KBM-7 (cell line): ENCODE results near the gene ITPR2.
"Not testable (repeated sequence)": the region's sequence is repeated elsewhere in the genome, so short reads cannot be mapped to it uniquely, and the experiment has no call there.

ENCODE experiments used
- DNase-seq: peaks from one replicate; pipeline ENCODE4 v3.0.0-alpha.2; 2015
- in situ Hi-C: fragments of 300-500 bp; cut with MboI; formaldehyde crosslinking; loops from 2 replicates; pipeline ENCODE4 v1.14.3; 2020; ENCODE audit warnings: low sequenced_read_pairs, low pct_unique_long_range_greater_than_20kb, mixed read lengths

The ITPR2 gene

GRCh38 chr12:26467351-26467750, 365.6 kb downstream of the ITPR2 start:
- DNase-seq, result no peak
- in situ Hi-C loops, result no loop called here

- in situ Hi-C loops, result no loop called here
- no peak for DNase-seq
Measured at GRCh38 chr12:26466726-26467125, 366.3 kb downstream of the ITPR2 start.

GRCh38 chr12:26465419-26466097, 367.4 kb downstream of the ITPR2 start:
- no peak for DNase-seq

GRCh38 chr12:26461776-26462175, 371.2 kb downstream of the ITPR2 start:
- in situ Hi-C loops, result no loop called here
- DNase-seq, result no peak

More at GRCh38 chr12:26465419-26466097, 367.4 kb downstream of the ITPR2 start:
- in situ Hi-C loops, result no loop called here

GRCh38 chr12:26460361-26460760, 372.6 kb downstream of the ITPR2 start:
- in situ Hi-C loops, result no loop called here
- peak; percentile 49 for DNase-seq

GRCh38 chr12:26455936-26456574, 376.9 kb downstream of the ITPR2 start:
- peak; percentile 25 for DNase-seq

GRCh38 chr12:26453246-26453645, 379.7 kb downstream of the ITPR2 start:
- no peak for DNase-seq
- in situ Hi-C loops, result no loop called here

More at GRCh38 chr12:26455936-26456574, 376.9 kb downstream of the ITPR2 start:
- in situ Hi-C loops, result no loop called here

- in situ Hi-C loops, result no loop called here
- no peak for DNase-seq
Measured at GRCh38 chr12:26452511-26452910, 380.5 kb downstream of the ITPR2 start.

- in situ Hi-C loops, result no loop called here
- no peak for DNase-seq
Measured at GRCh38 chr12:26451763-26452162, 381.2 kb downstream of the ITPR2 start.

- DNase-seq, result no peak
- in situ Hi-C loops, result no loop called here
Measured at GRCh38 chr12:26445909-26446308, 387.1 kb downstream of the ITPR2 start.

GRCh38 chr12:26443309-26443708, 389.7 kb downstream of the ITPR2 start:
- in situ Hi-C loops, result no loop called here
- no peak for DNase-seq

GRCh38 chr12:26441434-26441833, 391.6 kb downstream of the ITPR2 start:
- no peak for DNase-seq
- in situ Hi-C loops, result no loop called here

GRCh38 chr12:26435069-26435404, 398.0 kb downstream of the ITPR2 start:
- DNase-seq, result no peak
- in situ Hi-C loops, result no loop called here

- peak; percentile 82 for DNase-seq
- in situ Hi-C loops, result no loop called here
Measured at GRCh38 chr12:26434299-26435068, 398.5 kb downstream of the ITPR2 start.

GRCh38 chr12:26433701-26434100, 399.3 kb downstream of the ITPR2 start:
- DNase-seq, in situ Hi-C loops: not testable (repeated sequence)

- DNase-seq, result no peak
- in situ Hi-C loops, result no loop called here
Measured at GRCh38 chr12:26431211-26431610, 401.8 kb downstream of the ITPR2 start.

- peak; percentile 42 for DNase-seq
- in situ Hi-C loops, result not testable (repeated sequence)
Measured at GRCh38 chr12:26430596-26430995, 402.4 kb downstream of the ITPR2 start.

GRCh38 chr12:26429070-26429691, 403.8 kb downstream of the ITPR2 start:
- no peak for DNase-seq
- in situ Hi-C loops, result no loop called here

- DNase-seq, result no peak
- in situ Hi-C loops, result no loop called here
Measured at GRCh38 chr12:26428420-26428819, 404.6 kb downstream of the ITPR2 start.

GRCh38 chr12:26426652-26427051, 406.3 kb downstream of the ITPR2 start:
- no peak for DNase-seq
- in situ Hi-C loops, result no loop called here
